PC-9 (cell line): ENCODE data around the gene CYBRD1.

ENCODE experiments used
- EZH2 ChIP-seq: fragments of 200-600 bp; sonication (generic); IDR thresholded peaks from 2 replicates; pipeline ENCODE4 v1.8.0; 2017; ENCODE audit warnings: antibody characterized with exemption, low read depth
- TF ChIP-seq, protein P1 (sequence below): fragments of 200-600 bp; sonication (generic); conservative IDR thresholded peaks from 2 replicates; pipeline ENCODE4 v1.6.1; 2017; ENCODE audit warnings: mixed run types, antibody characterized with exemption, mild to moderate bottlenecking, moderate library complexity

DNA sequence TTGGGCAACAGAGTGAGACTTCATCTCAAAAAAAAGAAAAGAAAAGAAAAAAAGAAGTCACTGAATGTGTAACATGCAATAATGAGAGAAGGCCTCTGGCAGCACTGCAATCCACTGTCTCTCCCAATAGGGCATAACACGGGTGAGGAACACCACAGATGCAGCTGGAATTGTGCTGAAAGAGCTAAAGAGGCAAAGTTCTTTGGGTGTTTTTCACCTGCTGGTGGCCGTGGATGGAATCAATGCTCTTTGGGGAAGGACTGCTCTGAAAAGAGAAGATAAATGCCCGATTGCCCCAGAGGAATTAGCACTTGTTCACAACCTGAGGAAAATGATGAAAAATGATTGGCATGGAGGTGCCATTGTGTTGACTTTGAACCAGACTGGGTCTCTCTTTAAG lies 31.0 kb upstream of the CYBRD1 start:
- TF ChIP-seq, protein P1, sequence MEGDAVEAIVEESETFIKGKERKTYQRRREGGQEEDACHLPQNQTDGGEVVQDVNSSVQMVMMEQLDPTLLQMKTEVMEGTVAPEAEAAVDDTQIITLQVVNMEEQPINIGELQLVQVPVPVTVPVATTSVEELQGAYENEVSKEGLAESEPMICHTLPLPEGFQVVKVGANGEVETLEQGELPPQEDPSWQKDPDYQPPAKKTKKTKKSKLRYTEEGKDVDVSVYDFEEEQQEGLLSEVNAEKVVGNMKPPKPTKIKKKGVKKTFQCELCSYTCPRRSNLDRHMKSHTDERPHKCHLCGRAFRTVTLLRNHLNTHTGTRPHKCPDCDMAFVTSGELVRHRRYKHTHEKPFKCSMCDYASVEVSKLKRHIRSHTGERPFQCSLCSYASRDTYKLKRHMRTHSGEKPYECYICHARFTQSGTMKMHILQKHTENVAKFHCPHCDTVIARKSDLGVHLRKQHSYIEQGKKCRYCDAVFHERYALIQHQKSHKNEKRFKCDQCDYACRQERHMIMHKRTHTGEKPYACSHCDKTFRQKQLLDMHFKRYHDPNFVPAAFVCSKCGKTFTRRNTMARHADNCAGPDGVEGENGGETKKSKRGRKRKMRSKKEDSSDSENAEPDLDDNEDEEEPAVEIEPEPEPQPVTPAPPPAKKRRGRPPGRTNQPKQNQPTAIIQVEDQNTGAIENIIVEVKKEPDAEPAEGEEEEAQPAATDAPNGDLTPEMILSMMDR = no peak
- no peak for TF ChIP-seq EZH2
